Kasumi-1 (cell line): ENCODE data around the gene HCRT.
"Not testable (repeated sequence)": the region's sequence is repeated elsewhere in the genome, so short reads cannot be mapped to it uniquely, and the experiment has no call there.

Source experiments
- DNase-seq, 2 experiments: peaks; one replicate each; lab custom pipeline; 2025; lab: John Stamatoyannopoulos, UW

Gene HCRT

DNA sequence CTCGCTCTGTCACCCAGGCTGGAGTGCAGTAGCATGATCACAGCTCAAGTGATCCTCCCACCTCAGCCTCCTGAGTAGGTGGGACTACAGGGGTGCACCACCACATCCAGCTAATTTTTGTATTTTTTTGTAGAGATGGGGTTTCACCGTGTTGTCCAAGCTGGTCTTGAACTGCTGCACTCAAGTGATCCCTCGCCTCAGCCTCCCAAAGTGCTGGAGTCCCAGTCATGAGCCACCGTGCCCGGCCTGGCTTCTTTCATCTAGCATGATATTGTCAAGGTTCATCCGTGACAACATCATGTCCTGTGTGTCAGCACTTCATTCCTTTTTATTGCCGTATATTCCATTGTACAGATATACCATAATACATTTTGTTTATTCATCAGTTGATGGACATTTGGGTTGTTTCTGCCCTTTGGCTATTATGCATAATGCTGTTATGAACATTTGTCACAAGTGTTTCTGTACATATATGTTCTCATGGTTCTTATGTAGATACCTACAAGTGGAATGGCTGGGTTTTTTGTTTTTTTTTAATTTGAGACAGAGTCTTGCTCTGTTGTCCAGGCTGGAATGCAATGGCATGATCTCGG is 12.4 kb upstream of the HCRT start:
- DNase-seq: no peak

DNA sequence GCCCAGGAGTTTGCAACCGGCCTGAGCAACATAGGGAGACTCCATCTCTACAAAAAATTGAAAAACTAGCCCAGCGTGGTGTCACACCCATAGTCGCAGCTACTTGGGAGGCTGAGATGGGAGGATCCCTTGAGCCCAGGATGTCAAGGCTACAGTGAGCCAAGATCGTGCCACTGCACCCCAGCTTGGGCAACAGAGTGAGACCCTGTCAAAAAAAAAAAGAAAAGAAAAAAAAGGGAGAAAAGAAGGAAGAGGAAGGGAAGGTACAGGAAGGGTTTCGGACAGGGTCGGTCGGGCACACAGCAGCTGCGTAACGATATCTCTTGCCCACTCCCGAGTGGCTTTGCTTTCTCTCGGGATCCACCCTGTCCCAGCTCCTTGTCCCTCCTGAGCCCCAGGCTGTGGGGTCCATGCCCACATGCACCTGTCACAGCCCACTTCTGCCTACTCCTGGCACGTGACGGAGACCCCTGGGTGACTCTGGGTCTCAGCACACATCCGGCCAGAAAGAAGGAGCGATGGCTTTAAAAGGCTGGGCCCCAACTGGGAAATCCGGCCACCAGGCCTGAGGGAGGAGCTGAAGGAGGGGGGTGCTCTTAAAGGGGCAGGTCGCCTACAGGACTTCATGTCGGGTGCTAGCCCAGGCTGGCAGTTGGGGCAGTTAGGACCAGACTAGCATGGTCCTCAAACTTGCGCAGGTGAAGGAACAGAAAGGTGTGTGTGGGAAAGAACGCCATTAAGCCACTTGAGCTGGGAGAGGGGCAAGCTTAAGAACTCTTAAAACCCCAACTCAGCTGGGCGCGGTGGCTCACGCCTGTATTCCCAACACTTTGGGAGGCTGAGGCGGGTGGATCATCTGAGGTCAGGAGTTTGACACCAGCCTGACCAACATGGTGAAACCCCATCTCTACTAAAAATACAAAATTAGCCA is 9.0 kb upstream of the HCRT start, which contains the start of gene GHDC:
Gene GHDC (minus strand): TSS at position 526 of the 931 bp plus-strand sequence. CDS start 913 bp downstream, outside the sequence.
- peak; percentile 85 to 87 for DNase-seq

DNA sequence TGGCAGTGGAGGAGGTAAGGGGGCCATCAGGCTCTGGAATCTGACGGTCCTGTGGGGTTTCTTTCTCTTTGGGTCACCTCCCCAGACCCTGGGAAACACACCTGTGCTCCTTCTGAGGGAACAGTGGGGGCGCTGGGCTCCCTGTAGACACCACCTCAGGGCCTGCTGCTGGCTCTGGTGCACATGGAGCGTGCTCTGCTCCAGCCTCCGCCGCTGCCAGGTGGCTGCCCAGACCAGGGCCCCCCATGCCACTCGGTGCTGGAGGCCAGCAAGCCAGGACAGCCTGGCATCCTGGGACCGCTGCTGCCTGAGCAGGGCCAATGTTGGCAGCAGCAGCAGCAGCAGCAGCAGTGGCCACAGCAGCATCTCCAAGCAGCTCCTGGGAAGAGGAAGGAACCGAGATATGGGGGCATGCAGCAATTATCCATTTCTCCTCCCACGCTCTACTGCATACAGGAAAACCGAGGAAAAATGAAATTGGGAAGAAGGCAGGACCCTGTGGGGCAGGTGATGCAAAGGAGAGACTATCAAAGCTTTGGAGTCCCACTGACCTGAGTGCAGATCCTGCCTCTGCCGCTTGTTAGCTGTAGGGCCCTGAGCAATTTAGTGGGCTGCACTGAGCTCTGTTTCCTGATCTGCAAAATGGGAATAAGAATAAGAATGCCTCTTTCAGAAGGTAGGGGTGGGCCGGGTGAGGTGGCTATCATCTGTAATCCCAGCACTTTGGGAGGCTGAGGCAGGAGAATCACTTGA is 8.1 kb upstream of the HCRT start:
- DNase-seq: no peak

DNA sequence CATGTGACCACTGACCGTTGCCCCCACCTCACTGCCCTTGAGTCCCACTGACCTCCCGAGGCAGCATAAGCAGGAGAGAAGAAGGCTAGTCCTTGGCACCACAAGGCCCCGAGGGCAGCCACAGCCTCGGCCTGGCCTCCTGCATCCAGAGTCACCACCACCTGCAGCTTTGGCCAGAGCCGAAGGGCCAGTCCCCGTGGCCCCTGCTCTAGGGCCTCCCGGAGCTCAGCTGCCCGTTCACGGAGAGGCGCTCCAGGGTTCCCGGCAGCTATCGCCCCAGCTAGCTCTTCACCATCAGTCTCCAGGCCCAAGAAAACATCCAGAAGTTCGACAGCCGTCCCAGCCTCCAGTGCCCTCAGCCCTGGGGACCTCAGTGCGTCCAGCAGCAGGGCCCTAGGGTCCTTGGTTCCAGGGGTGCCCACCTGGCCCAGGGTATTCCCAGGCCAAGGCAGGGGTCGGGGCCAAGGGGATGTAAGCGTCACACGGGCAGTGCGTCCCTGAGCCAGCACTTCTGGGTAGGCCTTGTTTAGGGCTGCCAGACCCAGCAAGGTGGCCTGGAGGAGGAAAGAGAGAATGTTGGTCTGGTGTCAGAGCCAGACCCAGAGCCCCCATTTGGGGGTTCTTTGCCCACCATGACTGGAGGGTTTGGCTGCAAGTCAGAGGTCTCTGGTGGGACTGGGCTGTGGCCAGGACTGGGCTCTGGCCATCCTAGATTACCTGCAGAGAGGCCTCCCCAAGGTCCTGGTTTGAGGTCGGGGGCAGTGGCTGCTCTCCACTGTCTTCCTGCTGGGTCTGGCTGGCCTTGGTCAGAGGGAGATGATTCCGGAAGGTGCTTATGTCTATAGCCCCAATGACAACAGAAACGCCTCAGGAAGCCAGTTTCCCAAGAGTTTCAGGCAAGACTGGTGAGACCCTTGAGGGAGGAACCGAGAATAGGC is 7.2 kb upstream of the HCRT start:
- no peak for DNase-seq

DNA sequence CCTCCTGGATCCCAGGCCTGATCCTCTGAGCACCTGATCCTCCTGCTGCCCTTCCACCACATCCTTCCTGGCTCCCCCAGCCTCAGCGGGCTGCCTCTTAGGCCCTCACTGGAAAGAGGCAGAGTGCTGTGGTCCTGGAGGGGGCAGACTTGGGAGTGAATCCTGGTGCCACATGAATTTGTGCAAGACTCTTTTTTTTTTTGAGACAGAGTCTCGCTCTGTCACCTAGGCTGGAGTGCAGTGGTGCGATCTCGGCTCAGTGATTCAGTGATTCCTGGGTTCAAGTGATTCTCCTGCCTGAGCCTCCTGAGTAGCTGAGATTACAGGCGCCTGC is 6.0 kb upstream of the HCRT start:
- DNase-seq: no peak

DNA sequence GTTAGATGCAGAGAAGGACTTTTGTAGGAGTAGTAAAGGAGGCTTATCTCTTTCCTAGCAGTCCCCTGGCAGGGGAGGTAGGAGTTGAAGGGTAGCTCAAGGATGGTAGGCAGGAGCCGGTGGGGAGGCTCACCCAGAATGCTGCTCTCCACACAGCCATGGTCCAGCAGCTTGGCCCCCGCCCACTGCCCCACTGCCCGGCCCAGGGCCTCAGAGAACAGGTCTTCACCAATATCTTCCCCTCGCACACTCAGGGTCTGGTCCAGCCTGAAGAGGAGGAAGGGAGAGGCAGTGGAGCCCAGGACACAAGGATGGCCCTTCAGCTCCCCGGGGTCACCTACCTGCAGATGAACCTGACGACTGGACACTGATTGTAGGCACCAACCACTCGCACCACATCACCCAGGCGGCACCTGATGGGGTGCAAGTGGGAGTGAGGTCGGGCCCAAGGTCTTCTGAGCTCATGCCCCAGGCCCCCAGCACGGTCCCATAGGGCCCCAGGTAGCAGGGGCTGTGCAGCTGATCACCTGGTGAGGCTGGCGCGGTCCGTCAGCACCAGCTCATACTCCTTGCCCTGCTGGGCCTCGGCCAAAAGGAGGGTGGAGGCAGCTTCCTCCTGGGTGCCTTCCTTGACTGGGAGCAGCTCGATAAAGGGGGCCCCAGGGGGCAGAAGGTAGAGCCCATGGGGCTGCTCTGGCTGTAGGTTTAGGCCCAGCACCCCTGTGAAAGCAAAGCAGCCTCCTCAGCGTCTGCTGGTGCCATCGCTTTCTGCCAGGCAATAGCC is 5.4 kb upstream of the HCRT start:
- no peak for DNase-seq

DNA sequence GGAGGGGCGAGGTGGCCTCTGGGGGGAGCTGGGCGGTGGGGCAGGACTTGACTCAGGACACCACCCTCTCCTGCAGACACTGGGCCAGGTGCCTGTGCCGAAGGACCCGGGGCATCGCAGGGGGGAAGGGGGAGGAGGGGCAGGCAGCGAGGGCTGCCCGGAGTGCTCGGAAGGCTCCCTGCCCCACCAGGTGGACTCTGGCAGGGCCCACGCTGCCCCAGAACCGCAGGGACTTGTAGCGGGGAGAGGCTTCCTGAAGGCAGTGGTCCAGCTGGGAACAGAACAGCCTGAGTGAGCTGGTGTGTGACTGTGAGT is 4.4 kb upstream of the HCRT start:
- no peak for DNase-seq

DNA sequence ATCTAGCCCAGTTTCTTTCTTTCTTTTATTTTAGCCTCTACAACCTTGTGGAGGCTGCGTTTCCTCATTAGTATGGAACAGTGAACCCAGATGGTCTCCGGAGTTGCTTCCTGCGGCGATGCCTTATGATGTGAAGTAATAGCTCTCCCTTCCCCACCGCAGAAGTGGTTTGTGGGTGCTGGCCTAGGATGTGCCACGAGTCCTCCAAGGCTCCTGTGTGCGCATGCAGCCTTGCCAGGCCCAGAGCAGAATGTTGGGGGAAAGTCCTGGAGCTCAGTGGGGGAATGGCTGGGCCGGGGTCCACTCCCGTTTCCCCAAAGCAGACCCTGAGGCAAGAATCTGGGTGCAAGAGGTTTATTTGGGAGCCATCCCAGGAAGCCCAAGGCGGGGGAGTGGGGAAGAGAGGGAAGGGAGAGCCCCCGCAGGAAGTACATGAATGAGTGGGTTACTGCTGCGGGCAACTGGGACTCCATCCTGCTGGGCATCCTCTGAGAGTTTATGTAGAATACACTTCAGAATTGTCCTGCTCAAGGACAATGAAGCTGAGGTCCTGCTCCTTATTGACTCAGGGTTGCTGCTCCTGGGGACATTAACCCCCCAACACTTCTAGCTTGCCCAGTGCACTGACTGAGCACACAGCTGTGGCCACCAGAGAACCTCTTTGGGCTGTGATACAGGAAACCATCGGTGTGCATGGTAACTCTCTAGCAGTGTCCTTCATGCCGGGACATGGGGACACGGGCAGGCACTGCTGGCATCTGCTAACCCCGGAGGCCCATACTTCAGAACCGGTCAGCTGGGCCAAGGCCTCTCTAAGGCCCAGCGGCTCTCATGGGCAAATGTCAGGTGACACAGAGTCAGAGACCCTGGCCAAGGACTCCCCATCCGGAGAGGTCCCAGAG is 3.7 kb upstream of the HCRT start:
- DNase-seq: peak; percentile 92 to 94

DNA sequence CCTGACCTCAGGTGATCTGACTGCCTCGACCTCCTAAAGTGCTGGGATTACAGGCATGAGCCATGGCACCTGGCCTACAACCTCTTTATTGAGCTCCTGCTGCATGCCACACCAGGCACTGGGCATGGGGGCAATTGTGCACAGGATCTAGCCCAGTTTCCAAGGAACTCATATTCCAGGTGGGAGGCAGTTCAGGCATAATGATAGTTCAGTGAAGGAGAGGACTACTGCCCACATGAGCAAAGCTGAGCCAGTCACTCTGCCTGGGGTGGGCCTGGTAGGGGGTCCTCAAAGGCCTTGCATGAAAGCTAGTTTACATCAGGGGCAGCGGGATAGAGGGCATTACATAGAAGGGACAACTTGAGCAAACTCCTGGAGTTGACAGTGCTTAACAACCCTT is 2.6 kb upstream of the HCRT start:
- no peak for DNase-seq

DNA sequence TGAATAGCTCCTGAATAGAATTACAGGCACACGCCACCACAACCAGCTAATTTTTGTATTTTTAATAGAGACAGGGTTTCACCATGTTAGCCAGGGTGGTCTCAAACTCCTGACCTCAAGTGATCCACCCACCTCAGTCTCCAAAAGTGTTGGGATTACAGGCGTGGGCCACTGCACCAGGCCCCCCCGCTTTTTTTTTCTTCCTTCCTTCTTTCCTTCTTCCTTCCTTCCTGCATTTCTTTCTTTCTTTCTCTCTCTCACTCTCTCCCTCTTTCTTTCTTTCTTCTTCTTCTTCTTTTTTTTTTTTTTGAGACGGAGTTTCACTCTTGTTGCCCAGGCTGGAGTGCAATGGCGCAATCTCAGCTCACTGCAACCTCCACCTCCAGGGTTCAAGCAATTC is 939 bp upstream of the HCRT start:
- DNase-seq: not testable (repeated sequence)

DNA sequence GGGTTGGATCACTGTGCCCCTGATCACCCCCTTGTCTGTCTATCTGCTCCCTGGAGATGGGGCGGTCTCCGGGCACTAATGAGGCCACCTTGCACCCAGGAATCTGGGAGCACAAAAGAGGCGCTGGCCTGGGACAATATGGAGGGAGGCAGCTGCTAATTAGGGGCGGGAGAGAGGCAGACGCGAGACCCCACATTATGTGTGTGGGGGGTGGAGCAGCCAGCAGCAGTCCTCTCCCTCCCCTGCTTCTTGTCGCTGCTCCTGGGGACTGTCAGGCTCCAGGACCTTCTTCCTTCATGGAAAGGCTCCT is 324 bp upstream of the HCRT start:
- no peak for DNase-seq

DNA sequence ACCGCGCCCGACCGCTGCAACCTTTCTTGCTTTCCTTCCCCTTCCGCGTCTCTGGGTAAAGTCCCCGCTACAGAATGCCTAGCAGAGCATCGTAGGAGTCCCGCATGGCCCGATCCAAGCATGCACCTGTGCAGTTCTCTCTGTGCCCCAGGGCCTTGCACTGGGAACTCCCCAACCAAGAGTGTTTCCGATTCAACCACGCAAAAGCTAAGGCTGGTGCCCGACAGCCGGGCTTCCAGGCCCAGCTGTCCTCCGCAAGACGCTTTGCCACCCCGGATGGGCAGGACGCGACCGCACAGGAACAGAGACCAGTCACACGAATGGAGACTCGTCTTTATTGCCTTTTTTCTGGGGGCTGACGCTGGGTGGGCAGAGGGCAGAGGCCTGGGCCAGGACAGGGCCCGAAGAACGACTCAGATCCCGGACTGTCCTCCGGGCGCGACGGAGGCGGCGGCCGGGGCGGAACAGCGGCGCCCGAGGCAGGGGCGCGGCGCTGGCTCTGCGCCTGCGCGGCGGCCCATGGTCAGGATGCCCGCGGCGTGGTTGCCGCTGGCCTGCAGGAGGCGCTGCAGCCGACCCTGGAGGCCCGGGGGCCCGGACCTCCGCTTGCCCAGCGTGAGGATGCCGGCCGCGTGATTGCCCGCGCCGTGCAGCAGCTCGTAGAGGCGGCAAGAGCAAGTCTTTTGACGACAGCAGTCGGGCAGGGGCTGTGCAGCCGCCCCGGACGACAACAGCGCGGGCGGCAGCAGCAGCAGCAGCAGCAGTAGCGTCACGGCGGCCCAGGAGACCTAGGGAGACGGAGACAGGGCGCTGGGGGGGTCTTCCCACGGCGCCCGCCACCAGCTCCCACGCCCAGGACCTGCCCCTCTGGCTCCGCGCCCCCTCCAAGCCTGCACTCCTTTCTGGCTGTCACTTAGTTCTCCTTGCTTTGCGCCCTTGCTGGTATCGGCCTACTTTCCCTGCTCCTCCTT is 1.2 kb downstream of the HCRT start:
- peak; percentile 63 to 64 for DNase-seq

DNA sequence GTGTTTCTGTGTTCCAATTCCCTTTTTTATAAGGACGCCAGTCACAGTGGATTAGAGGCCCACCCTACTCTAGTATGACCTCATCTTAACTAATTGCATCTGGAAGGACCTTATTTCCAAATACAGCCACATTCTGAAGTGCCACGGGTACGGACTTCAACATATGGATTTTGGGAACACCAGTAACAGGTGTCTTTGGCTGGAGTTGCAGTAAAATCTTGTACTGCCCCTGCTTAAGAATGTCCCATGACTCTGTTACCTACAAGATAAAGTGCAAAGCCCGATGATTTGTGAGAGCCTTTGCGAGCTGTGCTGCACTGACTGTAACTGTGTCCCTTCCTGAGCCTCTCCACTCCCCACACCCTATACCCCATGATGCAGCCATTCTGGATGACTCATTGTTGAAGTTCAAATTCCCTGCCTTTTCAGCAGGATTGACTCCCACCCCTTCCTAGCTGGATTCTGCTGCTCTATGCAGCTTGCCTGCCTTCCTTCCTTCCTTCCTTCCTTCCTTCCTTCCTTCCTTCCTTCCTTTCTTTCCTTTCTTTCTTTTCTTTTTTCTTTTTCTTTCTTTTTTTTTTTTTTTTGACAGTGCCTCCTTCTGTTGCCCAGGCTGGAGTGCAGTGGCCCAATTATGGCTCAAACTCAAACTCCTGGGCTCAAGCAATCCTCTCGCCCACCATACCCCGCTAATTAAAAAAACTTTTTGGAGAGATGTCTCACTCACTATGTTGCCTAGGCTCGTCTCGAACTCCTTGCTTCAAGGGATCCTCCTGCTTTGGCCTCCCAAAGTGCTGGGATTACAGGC is 2.1 kb downstream of the HCRT start:
- DNase-seq: peak in 1 of 2 experiments; percentile 11

DNA sequence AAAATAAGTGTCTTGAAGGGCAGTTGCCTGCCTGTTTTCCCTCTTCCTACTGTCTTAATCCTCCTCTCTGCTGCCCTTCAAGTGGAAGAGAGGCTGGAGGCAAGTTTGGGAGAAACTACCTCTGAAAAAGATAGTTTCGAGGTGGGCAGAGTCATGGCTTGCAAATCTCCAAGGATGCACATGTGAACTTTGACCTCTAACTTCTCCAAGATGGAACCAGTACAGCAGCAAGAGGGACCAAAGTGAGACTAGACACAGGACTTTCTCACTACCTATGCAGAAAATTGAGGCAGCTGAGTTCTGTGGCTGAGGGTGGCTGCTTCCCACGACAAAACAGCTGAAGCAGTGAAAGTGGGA is 3.4 kb downstream of the HCRT start:
- no peak for DNase-seq

DNA sequence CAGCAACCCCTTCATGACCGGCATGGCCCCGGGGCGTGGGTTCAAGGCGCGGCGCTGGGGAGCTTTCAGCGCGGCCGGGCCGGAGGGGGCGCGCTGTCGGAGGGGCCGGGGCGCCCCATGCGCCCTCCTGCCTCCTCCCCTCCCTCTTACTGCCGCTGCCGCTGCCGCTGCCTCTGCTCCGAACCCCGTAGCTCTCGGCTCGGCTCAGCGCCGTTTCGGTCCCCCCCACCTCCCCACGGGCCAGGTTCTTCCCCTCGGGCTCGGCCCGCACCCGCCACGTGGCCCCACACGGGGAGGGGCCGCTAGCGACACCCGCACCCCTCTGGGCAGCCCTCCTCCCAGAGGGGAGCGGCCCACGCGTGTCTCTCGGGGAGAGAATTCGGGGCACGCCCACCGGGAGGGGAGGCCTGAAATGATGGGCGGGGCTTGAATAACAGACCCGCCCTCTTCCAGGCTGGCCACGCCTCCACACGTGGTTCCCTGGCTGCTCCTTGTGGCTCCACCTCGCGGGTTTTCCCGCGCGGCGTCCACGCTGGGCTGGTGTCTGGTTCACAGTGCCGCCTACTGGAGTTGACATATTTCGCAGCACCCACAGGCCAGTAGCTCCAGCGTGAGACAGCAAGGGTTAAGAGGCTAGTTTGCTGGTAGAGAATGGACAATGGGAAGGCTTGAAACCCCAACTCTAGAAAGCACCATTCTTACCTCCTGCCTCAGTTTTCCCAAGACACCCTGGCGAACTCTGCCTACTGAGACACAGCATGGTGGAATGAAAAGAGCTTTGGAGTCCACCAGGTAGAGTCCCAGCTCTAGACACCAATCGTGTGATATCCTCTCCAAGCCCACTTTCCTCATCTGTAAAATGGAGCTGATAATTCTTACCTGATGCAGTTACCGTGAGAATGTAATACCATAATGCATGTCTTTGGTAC is 4.1 kb downstream of the HCRT start, which contains the start of gene KCNH4:
Gene KCNH4 (minus strand): TSS at position 221 of the 929 bp plus-strand sequence. CDS start 197 bp downstream, at position 24.
- DNase-seq: peak; percentile 73 to 74

DNA sequence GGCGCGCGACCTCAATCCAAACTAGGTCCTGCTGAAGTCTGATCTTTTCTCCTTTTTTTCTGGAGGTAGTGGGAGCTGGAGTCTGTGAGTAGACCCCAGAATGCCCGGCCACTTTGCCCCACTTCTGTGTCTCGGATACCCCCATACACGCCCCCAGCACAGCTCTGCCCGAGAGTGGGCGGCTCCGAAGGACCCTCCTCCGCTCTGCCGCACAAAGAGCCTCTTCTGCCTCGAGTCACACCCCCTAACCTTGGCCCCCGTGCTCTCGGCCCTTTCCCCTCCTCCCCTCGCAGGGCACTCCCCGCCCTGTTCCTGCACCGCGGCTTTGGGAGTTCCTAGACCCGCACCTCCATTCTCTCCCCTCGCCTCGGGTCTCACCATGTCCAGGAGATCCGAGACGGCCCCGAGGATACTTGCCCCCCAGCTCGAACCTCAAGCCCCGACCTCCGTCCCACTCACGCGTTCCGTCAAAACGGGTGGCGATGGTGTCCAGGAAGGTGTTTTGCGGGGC is 4.8 kb downstream of the HCRT start:
- DNase-seq: no peak
